ENCODE results near the gene TMEM267. TPM values are rescaled to one million over a fixed set of nuclear protein-coding genes. Genes with fewer than 3 reads are reported as not detected.
A peak's percentile ranks its signal among the peaks of the same experiment; 100 is the strongest.

The TMEM267 gene
- total RNA-seq, 1 donor from 2014 or later = 12.8 TPM

DNA sequence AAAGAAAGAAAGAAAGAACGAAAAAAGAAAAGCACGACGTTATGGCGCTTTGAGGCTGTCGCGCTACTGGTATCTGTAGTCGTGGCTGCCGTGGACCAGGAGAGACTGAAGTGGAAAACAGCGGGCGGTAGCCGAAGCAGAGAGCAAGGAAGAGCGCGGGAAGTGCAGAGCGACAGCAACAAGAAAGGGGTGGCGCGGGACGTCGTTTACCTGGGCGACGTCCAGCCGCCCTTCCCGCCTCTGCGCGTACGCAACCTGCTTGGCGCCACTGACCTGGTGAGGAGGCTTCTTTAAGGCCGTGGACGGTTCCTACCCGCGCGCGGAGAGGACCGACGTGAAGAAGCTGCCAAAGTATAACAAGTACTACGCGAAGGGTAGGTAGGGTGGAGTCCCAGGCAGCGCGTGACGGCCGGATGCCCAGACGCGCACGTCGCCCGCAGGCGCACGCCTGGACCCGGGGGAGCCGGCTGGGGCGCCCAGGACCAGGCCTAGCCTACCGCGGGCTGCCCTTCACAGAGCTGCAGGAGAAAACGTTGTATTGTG, 86.8 kb downstream of the TMEM267 start:
- no peak for DNase-seq (ENCODE audit: extremely low spot score in 2 of 2)
- intact Hi-C loops (cut with DNase I) = no loop called here
- no peak for TF ChIP-seq POLR2A (IDR thresholded peaks at IDR 0.05)
- TF ChIP-seq POLR2AphosphoS5 (IDR thresholded peaks at IDR 0.05; ENCODE audit: insufficient read depth in 1 of 2, low read depth in 1 of 2) = peak in 1 of 2 donors; percentile 57
- no peak for TF ChIP-seq CTCF (IDR thresholded peaks at IDR 0.05)
- peak overlapping the region; percentile 22 for H3K27ac ChIP-seq
- H3K9me3 ChIP-seq = no peaks in the 10 kb centered on the region
- peak overlapping the region; percentile 53 to 66 for H3K4me3 ChIP-seq
- H3K4me1 ChIP-seq = peaks cover 4% of the 10 kb centered on the region
- H3K27me3 ChIP-seq = no peaks in the 10 kb centered on the region
- no peaks in the 10 kb centered on the region for H3K36me3 ChIP-seq

Other genes with a start within 250 kb of the TMEM267 start
- gene HMGCS1, start 170.5 kb downstream of the TMEM267 start, total RNA-seq = 68.0 TPM
- gene CCL28, start 71.5 kb downstream of the TMEM267 start, total RNA-seq = 0.74 TPM
- not detected for gene C5orf34, start 31.3 kb upstream of the TMEM267 start, total RNA-seq
- 67.0 TPM for gene PAIP1, start 73.2 kb upstream of the TMEM267 start, total RNA-seq
- gene NNT, start 119.3 kb upstream of the TMEM267 start, total RNA-seq = 40.3 TPM